BLaER1 treated with 17β-estradiol and CSF1 and Interleukin-3, amounts not matched to agents 10 nM and 100 nM (cell line): ENCODE measurements around the gene MBTPS1.
"Not testable (repeated sequence)": the region's sequence is repeated elsewhere in the genome, so short reads cannot be mapped to it uniquely, and the experiment has no call there.

ENCODE experiments used
- H3K27ac ChIP-seq, 11 experiments: shearing (Covaris generic); formaldehyde crosslinking; 2 replicates each; pipeline ENCODE4 v1.8.1; 2022
- H3K27me3 ChIP-seq, 11 experiments: shearing (Covaris generic); formaldehyde crosslinking; 2 replicates each; pipeline ENCODE4 v1.8.1; 2022
- H3K36me3 ChIP-seq, 11 experiments: shearing (Covaris generic); formaldehyde crosslinking; 2 replicates each; pipeline ENCODE4 v1.8.1; 2022
- H3K4me1 ChIP-seq, 10 experiments: shearing (Covaris generic); formaldehyde crosslinking; 2 replicates each; pipeline ENCODE4 v1.8.1; 2022
- H3K4me2 ChIP-seq, 11 experiments: shearing (Covaris generic); formaldehyde crosslinking; 2 replicates each; pipeline ENCODE4 v1.8.1; 2022
- H3K4me3 ChIP-seq, 10 experiments: shearing (Covaris generic); formaldehyde crosslinking; 2 replicates each; pipeline ENCODE4 v1.8.1; 2022
- H3K9ac ChIP-seq, 11 experiments: shearing (Covaris generic); formaldehyde crosslinking; 2 replicates each; pipeline ENCODE4 v1.8.1; 2022
- H3K9me3 ChIP-seq, 11 experiments: shearing (Covaris generic); formaldehyde crosslinking; replicated peaks in 1 of 11; 2 replicates each; pipeline ENCODE4 v1.8.1; 2022
- H4K20me1 ChIP-seq, 11 experiments: shearing (Covaris generic); formaldehyde crosslinking; 2 replicates each; pipeline ENCODE4 v1.8.1; 2022
- Cebpa-rat ChIP-seq, 11 experiments: shearing (Covaris generic); IDR thresholded peaks; 2 replicates each; pipeline ENCODE4 v1.8.1; 2022

MBTPS1 gene

DNA sequence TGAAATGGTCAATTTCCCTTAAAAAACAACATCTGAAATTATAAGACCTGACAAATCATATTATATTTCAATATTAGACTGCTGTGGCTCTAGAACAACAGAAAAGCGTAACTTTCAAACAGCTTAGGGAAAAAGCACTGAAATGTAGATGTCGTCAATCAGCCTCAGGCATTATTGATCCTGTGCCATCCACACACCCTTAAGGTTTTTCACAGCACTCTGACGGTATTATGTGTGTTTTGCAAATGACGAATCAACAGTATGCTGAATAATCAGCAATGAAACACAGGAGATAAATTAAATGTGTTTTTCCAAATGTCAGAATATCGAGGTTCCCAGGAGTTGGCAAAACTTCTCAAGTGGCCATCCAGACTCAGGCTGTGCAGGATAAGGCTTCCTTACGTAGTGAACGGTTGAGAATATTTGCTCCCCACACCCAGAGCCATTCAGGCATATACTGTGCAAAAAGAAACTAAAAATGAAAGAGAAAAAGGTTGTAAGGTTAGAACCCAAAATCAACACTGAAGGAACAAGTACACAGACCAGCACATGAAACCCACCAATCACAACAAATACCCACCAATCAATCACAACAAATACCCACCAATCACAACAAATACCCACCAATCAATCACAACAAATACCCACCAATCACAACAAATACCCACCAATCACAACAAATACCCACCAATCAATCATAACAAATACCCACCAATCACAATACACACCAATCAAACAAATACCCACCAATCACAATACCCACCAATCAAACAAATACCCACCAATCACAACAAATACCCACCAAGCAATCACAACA, 7.7 kb upstream of the MBTPS1 start:
- Histone ChIP-seq H3K36me3 (peaks cover 26 to 67% (median 47%) of the 10 kb centered on the region in 11 experiments), H3K27me3 (no peaks in the 10 kb centered on the region), H4K20me1 (no peaks in the 10 kb centered on the region), H3K4me1 (no peaks in the 10 kb centered on the region), H3K9ac (peak overlapping the region in 1 of 11 experiments; percentile 7; a peak in 1 of 22 replicates), H3K27ac (no peak overlapping the region), H3K4me3 (no peak overlapping the region), H3K4me2 (no peak overlapping the region), H3K9me3 (no peaks in the 10 kb centered on the region)
- TF ChIP-seq Cebpa-rat (IDR thresholded peaks at IDR 0.05), result no peak

DNA sequence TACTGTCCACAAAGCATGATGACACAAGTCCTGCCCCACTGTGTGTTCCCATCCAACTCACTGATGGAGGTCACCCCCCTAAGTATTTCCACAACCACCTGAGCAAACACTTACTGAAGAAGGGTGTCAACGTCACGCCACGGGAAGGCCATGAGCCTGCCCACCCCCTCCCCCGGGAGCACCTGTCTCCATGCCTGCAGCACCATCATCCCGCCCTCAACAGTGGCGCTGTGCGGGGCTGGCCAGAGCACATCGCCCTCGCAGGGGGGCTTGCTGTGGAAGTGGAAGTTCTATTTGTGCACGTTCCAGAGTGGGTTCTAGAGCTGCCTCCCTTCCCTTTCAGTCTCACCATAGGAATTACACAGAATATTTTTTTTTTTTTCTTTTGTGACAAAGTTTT, 4.3 kb upstream of the MBTPS1 start:
- H3K4me3 ChIP-seq, result no peak overlapping the region
- H3K4me2 ChIP-seq, result no peak overlapping the region
- peaks cover 7 to 11% (median 10%) of the 10 kb centered on the region in 10 experiments for H3K4me1 ChIP-seq
- no peak overlapping the region for H3K27ac ChIP-seq
- no peaks in the 10 kb centered on the region for H3K9me3 ChIP-seq
- H3K9ac ChIP-seq, result no peak overlapping the region
- H3K36me3 ChIP-seq, result peaks cover 17 to 36% (median 30%) of the 10 kb centered on the region in 11 experiments; a peak in 21 of 22 replicates
- H4K20me1 ChIP-seq, result peaks cover 0 to under 1% (median 0%) of the 10 kb centered on the region in 11 experiments; a peak in 2 of 22 replicates
- H3K27me3 ChIP-seq, result no peaks in the 10 kb centered on the region
- no peak for TF ChIP-seq Cebpa-rat (IDR thresholded peaks at IDR 0.05)

DNA sequence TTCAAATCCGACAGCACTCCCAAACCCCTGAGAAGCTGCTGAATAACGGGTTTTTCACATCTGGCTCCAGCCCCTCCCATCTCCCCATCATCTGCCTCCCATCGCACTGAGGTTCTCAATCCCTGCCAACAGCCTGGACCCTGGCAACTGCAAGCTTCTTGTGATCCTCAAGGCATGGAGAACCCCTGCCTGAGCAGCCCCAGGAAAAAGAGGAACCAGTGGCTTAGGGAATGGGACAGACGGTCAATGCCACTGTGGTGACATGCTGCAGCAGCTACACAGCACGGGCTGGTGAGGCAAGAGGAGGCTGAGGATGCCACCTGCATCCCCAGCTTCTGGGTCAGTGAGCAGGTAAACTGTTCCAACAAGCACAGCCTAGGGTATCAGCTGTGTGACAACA, 3.3 kb upstream of the MBTPS1 start:
- Histone ChIP-seq H3K9me3 (no peaks in the 10 kb centered on the region), H3K4me3 (no peak overlapping the region), H3K27me3 (no peaks in the 10 kb centered on the region), H3K9ac (no peak overlapping the region; a peak in 1 of 22 replicates), H4K20me1 (peaks cover 0 to 10% (median 5%) of the 10 kb centered on the region in 11 experiments; a peak in 11 of 22 replicates), H3K36me3 (peaks cover 17 to 36% (median 29%) of the 10 kb centered on the region in 11 experiments; a peak in 21 of 22 replicates), H3K27ac (no peak overlapping the region), H3K4me2 (no peak overlapping the region; a peak in 1 of 22 replicates), H3K4me1 (peaks cover 14 to 19% (median 18%) of the 10 kb centered on the region in 10 experiments)
- TF ChIP-seq Cebpa-rat (IDR thresholded peaks at IDR 0.05), result no peak

DNA sequence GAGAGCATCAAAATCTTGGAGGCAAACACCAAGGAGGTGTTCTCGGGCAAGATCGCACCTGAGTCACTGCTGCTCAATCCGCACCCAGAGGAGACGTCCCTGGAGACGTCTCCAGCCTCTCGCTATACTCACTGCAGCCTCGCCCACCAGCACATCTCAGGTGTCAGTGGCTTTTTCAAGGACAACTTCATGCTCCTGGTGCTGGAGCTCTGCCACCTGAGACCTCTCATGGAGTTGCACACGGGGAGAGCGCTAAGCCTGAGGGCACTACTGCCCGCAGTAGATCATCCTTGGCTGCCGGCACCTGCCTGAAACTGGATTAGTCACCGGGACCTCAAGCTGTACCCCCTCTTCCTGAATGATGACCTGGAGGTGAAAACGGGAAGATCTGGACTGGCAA, 2.6 kb upstream of the MBTPS1 start:
- H3K27ac ChIP-seq, result no peak overlapping the region
- H3K4me1 ChIP-seq, result peaks cover 20 to 26% (median 25%) of the 10 kb centered on the region in 10 experiments
- H3K4me2 ChIP-seq, result no peak overlapping the region
- TF ChIP-seq Cebpa-rat (IDR thresholded peaks at IDR 0.05), result no peak
- H3K9ac ChIP-seq, result no peak overlapping the region; a peak in 1 of 22 replicates
- H4K20me1 ChIP-seq, result peaks cover 0 to 16% (median 9%) of the 10 kb centered on the region in 11 experiments; a peak in 13 of 22 replicates
- H3K27me3 ChIP-seq, result no peaks in the 10 kb centered on the region
- no peak overlapping the region for H3K4me3 ChIP-seq
- no peaks in the 10 kb centered on the region for H3K9me3 ChIP-seq
- H3K36me3 ChIP-seq, result peaks cover 16 to 34% (median 26%) of the 10 kb centered on the region in 11 experiments; a peak in 21 of 22 replicates

DNA sequence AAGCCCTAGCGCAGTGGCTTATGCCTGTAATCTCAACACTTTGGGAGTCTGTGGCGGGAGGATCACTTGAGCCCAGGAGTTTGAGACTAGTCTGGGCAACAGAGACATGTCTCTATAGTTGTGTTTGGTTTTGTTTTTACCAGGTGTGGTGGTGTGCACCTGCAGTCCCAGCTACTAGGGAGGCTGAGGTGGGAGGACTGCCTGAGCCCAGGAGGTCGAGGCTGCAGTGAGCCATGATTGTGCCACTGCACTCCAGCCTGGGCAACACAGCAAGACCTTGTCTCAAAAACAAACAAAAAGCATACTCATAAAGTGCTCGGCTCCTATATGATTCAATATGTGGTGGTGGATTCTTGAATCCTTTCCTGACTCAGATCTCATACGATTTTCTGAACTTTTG, 1.6 kb upstream of the MBTPS1 start:
- not testable (repeated sequence) for H3K4me3 ChIP-seq, H3K9me3 ChIP-seq, H3K27me3 ChIP-seq, H3K27ac ChIP-seq
- Histone ChIP-seq H4K20me1 (peaks cover 4 to 26% (median 20%) of the 10 kb centered on the region in 11 experiments; a peak in 15 of 22 replicates), H3K9ac (peak overlapping the region in 4 of 11 experiments; percentile 95 to 96 (median 95); a peak in 4 of 22 replicates), H3K4me2 (peak overlapping the region in 10 of 11 experiments; percentile 85 to 96 (median 94); a peak in 13 of 22 replicates), H3K36me3 (peaks cover 11 to 26% (median 16%) of the 10 kb centered on the region in 11 experiments; a peak in 20 of 22 replicates), H3K4me1 (peaks cover 25 to 36% (median 29%) of the 10 kb centered on the region in 10 experiments)

DNA sequence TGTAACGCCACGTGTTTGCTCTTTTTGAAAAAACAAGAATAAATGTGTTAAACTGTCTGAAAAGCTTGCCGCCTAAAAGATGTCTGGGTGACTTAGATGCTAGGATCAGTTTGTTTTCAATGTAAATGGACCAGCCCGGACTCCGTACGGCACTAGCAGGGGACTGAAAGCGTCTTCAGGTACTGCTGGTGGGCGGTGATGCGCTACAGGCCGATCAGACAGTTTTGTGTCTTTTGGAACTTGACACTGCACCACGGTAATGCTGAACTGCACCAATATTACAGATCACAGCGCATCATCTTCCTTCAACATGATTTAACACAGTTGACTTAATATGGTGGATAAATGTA, 727 bp upstream of the MBTPS1 start:
- H4K20me1 ChIP-seq, result peaks cover 5 to 34% (median 28%) of the 10 kb centered on the region in 11 experiments; a peak in 18 of 22 replicates
- no peak for TF ChIP-seq Cebpa-rat (IDR thresholded peaks at IDR 0.05)
- peaks cover 25 to 36% (median 29%) of the 10 kb centered on the region in 10 experiments for H3K4me1 ChIP-seq
- no peaks in the 10 kb centered on the region for H3K9me3 ChIP-seq
- no peaks in the 10 kb centered on the region for H3K27me3 ChIP-seq
- H3K9ac ChIP-seq, result peak overlapping the region; percentile 92 to 98 (median 95)
- peak overlapping the region; percentile 85 to 99 (median 89) for H3K4me3 ChIP-seq
- H3K4me2 ChIP-seq, result peak overlapping the region; percentile 85 to 97 (median 95)
- peak overlapping the region; percentile 84 to 96 (median 92); a peak in 21 of 22 replicates for H3K27ac ChIP-seq
- peaks cover 3 to 17% (median 8%) of the 10 kb centered on the region in 11 experiments; a peak in 20 of 22 replicates for H3K36me3 ChIP-seq

DNA sequence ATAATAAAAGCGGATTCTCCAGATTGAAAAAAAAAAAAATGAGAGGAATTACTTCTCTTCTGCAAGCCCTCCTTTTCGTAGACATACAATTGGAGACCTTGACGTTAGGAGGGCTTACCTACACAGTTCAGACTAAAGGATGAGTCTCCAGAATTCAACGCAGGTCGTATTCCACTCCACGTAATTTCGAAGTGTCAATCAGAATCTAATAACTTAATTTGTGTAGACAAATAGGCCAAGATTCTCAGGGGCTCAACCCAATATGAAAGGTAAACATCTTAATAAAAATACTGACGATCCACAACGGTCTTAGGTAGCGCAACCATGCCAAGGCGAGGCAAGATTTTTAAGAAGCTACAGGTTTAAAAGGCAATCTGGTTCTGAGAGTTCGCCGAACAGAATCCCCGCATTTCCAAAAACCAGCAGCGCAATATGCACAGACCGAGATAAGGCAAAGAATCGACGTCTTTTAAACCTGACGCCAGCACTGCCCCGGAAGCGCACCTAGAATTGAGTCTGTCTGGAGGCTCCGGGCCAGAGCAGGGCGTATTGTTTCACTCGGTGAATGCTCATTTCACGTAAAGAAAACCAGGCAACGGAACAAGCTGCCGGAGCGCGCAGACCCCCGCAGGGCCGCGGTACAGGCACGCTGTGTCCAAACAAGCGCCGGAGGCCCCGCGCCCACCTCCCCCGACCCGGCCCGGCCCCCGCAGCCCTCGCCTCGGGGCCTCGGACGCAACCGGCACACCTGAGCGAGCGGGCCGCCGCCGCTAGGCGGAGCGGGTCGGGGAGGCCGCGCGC, 623 bp downstream of the MBTPS1 start:
- H3K9me3 ChIP-seq, result no peaks in the 10 kb centered on the region
- no peaks in the 10 kb centered on the region for H3K27me3 ChIP-seq
- H3K4me3 ChIP-seq, result peak overlapping the region; percentile 85 to 99 (median 89)
- H3K9ac ChIP-seq, result peak overlapping the region; percentile 92 to 98 (median 95)
- peak overlapping the region; percentile 84 to 96 (median 92) for H3K27ac ChIP-seq
- peak overlapping the region; percentile 77 to 96 (median 90) for H3K4me2 ChIP-seq
- H4K20me1 ChIP-seq, result peaks cover 18 to 48% (median 42%) of the 10 kb centered on the region in 11 experiments; a peak in 20 of 22 replicates
- no peak for TF ChIP-seq Cebpa-rat (IDR thresholded peaks at IDR 0.05)
- H3K4me1 ChIP-seq, result peaks cover 28 to 42% (median 34%) of the 10 kb centered on the region in 10 experiments
- peaks cover 0 to 4% (median 3%) of the 10 kb centered on the region in 11 experiments; a peak in 10 of 22 replicates for H3K36me3 ChIP-seq

DNA sequence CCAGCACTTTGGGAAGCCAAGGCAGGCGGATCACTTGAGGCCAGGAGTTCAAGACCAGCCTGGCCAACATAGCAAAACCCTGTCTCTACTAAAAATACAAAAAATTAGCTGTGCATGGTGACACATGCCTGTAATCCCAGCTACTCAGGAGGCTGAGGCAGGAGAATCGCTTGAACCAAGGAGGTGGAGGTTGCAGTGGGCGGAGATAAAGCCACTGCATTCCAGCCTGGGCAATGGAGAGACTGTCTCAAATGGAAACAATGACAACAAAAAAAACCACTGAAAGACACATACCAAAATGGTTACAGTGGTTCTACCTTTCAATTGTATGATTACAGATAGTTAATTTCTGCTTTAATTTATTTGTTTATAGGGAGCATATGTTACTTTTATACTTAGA, 4.8 kb downstream of the MBTPS1 start:
- not testable (repeated sequence) for H3K27me3 ChIP-seq
- peaks cover 60 to 89% (median 84%) of the 10 kb centered on the region in 11 experiments for H4K20me1 ChIP-seq

More for the DNA sequence above, 4.8 kb downstream of the MBTPS1 start:
- Histone ChIP-seq H3K36me3 (peaks cover 17 to 46% (median 34%) of the 10 kb centered on the region in 11 experiments; a peak in 21 of 22 replicates), H3K4me1 (peaks cover 23 to 43% (median 30%) of the 10 kb centered on the region in 10 experiments), H3K9ac (peak overlapping the region in 1 of 11 experiments; percentile 29; a peak in 1 of 22 replicates), H3K4me2 (peak overlapping the region in 2 of 11 experiments; percentile 15 to 19; a peak in 3 of 22 replicates)
- H3K9me3 ChIP-seq, H3K4me3 ChIP-seq, H3K27ac ChIP-seq: not testable (repeated sequence)
